Liver (tissue), 9 donors: Measurements from ENCODE around the gene DPF3. TPM values are rescaled to one million over a fixed set of nuclear protein-coding genes. Genes with fewer than 3 reads are reported as not detected.

Experiments
- DNase-seq: peaks from one replicate; pipeline ENCODE4 v3.0.0-alpha.2; 2017; ENCODE audit warnings: low spot score
- H3K27ac ChIP-seq, 2 donors: one replicate each; pipeline ENCODE4 v1.7.0; 2013; ENCODE audit warnings: inconsistent platforms in 2 of 2, low read length in 2 of 2, control low read depth in 1 of 2, low read depth in 1 of 2, mild to moderate bottlenecking in 1 of 2
- H3K27me3 ChIP-seq, 4 donors: one replicate each; pipeline versions ENCODE4 v1.6.1 to v1.7.0; 2013; ENCODE audit warnings: low read length in 3 of 4, inconsistent platforms in 1 of 4, mild to moderate bottlenecking in 1 of 4, moderate library complexity in 1 of 4; ENCODE audit not compliant: control insufficient read depth in 4 of 4, insufficient read depth in 4 of 4
- H3K36me3 ChIP-seq, 4 donors: one replicate each; pipeline versions ENCODE4 v1.6.1 to v1.7.0; 2013; ENCODE audit warnings: low read length in 3 of 4, mild to moderate bottlenecking in 3 of 4, low read depth in 1 of 4, moderate library complexity in 1 of 4; ENCODE audit not compliant: control insufficient read depth in 4 of 4, insufficient read depth in 3 of 4
- H3K4me1 ChIP-seq, 4 donors: one replicate each; pipeline versions ENCODE4 v1.6.1 to v1.7.0; 2013; ENCODE audit warnings: low read length in 3 of 4, mild to moderate bottlenecking in 3 of 4, moderate library complexity in 1 of 4; ENCODE audit not compliant: control insufficient read depth in 4 of 4, insufficient read depth in 4 of 4
- H3K4me3 ChIP-seq, 3 donors: one replicate each; pipeline versions ENCODE4 v1.6.1 to v1.7.0; 2013; ENCODE audit warnings: low read length in 3 of 3, control low read depth in 1 of 3, low read depth in 1 of 3, mild to moderate bottlenecking in 1 of 3
- H3K9ac ChIP-seq, 2 donors: one replicate each; pipeline ENCODE4 v1.7.0; 2013; ENCODE audit warnings: low read length in 2 of 2, mild to moderate bottlenecking in 2 of 2, moderate library complexity in 2 of 2, control low read depth in 1 of 2, low read depth in 1 of 2
- H3K9me3 ChIP-seq, 4 donors: one replicate each; pipeline versions ENCODE4 v1.6.1 to v1.7.0; 2013; ENCODE audit warnings: low read length in 3 of 4; ENCODE audit not compliant: control insufficient read depth in 4 of 4
- ATF3 ChIP-seq: IDR thresholded peaks from 2 replicates; pipeline ENCODE4 v1.6.1; 2016; ENCODE audit warnings: antibody characterized with exemption
- CTCF ChIP-seq: fragments of 150-350 bp; IDR thresholded peaks from 2 replicates; pipeline ENCODE4 v1.5.1; 2017; ENCODE audit warnings: improper control_type of control experiment, low read depth, low read length; ENCODE audit not compliant: missing input control
- EGR1 ChIP-seq, 2 donors: IDR thresholded peaks; 2 replicates each; pipeline ENCODE4 v1.6.1; 2016 to 2018; ENCODE audit warnings: antibody characterized with exemption in 2 of 2, low read depth in 2 of 2
- FOXA1 ChIP-seq: IDR thresholded peaks from 2 replicates; pipeline ENCODE4 v1.6.1; 2016; ENCODE audit warnings: antibody characterized with exemption
- FOXA2 ChIP-seq: IDR thresholded peaks from 2 replicates; pipeline ENCODE4 v1.6.1; 2016; ENCODE audit warnings: antibody characterized with exemption
- GABPA ChIP-seq, 2 donors: IDR thresholded peaks in 1 of 2; conservative IDR thresholded peaks in 1 of 2; 2 replicates each; pipeline ENCODE4 v1.6.1; 2016; ENCODE audit warnings: antibody characterized with exemption in 2 of 2, mild to moderate bottlenecking in 1 of 2, moderate library complexity in 1 of 2
- HNF4A ChIP-seq, 2 donors: conservative IDR thresholded peaks; 2 replicates each; pipeline ENCODE4 v1.6.1; 2016; ENCODE audit warnings: antibody characterized with exemption in 2 of 2, mild to moderate bottlenecking in 2 of 2
- JUND ChIP-seq, 2 donors: IDR thresholded peaks; 2 replicates each; pipeline ENCODE4 v1.6.1; 2016; ENCODE audit warnings: antibody characterized with exemption in 2 of 2
- MAX ChIP-seq: IDR thresholded peaks from 2 replicates; pipeline ENCODE4 v1.6.1; 2016; ENCODE audit warnings: antibody characterized with exemption
- NR2F2 ChIP-seq: IDR thresholded peaks from 2 replicates; pipeline ENCODE4 v1.6.1; 2016; ENCODE audit warnings: antibody characterized with exemption
- RAD21 ChIP-seq, 2 donors: IDR thresholded peaks; 2 replicates each; pipeline ENCODE4 v1.6.1; 2016; ENCODE audit warnings: antibody characterized with exemption in 2 of 2, mild to moderate bottlenecking in 2 of 2
- REST ChIP-seq: IDR thresholded peaks from 2 replicates; pipeline ENCODE4 v1.6.1; 2016; ENCODE audit warnings: antibody characterized with exemption, mild to moderate bottlenecking
- RXRA ChIP-seq, 2 donors: IDR thresholded peaks; 2 replicates each; pipeline ENCODE4 v1.6.1; 2017 to 2018; ENCODE audit warnings: antibody characterized with exemption in 2 of 2, mild to moderate bottlenecking in 1 of 2
- SP1 ChIP-seq: IDR thresholded peaks from 2 replicates; pipeline ENCODE4 v1.6.1; 2018; ENCODE audit warnings: antibody characterized with exemption, mild to moderate bottlenecking
- TAF1 ChIP-seq: conservative IDR thresholded peaks from 2 replicates; pipeline ENCODE4 v1.6.1; 2016; ENCODE audit warnings: antibody characterized with exemption, mild to moderate bottlenecking
- ZBTB33 ChIP-seq: IDR thresholded peaks from 2 replicates; pipeline ENCODE4 v1.6.1; 2016; ENCODE audit warnings: antibody characterized with exemption
- WGBS: extraction: QIAGEN DNeasy Blood & Tissue Kit; methylation state at CpG from one replicate; pipeline ENCODE4 v1.1.7; 2013; 5-methylcytosine and 5-hydroxymethylcytosine counted together
- polyA plus RNA-seq, 2 donors: library from polyadenylated mRNA; stranded (reverse) in 1 of 2; unstranded in 1 of 2; fragments of 200-250 nt in 1 of 2; fragments of >200 nt in 1 of 2; fragmentation: Nextera tagmentation in 1 of 2; extraction: Ambion mirVana in 1 of 2; gene quantifications; one replicate each; pipeline versions ENCODE4 v1.2.1 to v1.2.3, GENCODE V29; 2013 to 2015
- total RNA-seq, 2 donors: library from RNA; depleted of rRNA; stranded (reverse); fragments of >200 nt; gene quantifications; one replicate each; pipeline ENCODE4 v1.2.3, GENCODE V29; 2014
- donor health status: healthy.
- donor health status: healthy.
- donor health status: healthy.
- donor health status: healthy.
- donor health status: healthy.

The DPF3 gene
- total and polyA plus RNA-seq, 4 donors: 1.1 to 23.2 (median 2.5) TPM

- no peak for TF ChIP-seq ZBTB33
- TF ChIP-seq HNF4A (conservative IDR thresholded peaks at IDR 0.05): no peak
- TF ChIP-seq RXRA (IDR thresholded peaks at IDR 0.05): no peak
- no peak for TF ChIP-seq EGR1 (IDR thresholded peaks at IDR 0.05; ENCODE audit: low read depth in 2 of 2)
- TF ChIP-seq ATF3: no peak
- no peak for TF ChIP-seq TAF1
- TF ChIP-seq RAD21 (IDR thresholded peaks at IDR 0.05): no peak
- no peak for TF ChIP-seq NR2F2
- no peak for TF ChIP-seq MAX
- no peak for TF ChIP-seq JUND (IDR thresholded peaks at IDR 0.05)
These were observed 4.5 kb upstream of the DPF3 start (continued) for GRCh38 chr14:72898448-72898847.

- no peaks in the 10 kb centered on the region for H3K9me3 ChIP-seq
- peak overlapping the region; percentile 65 to 96 (median 83) for H3K4me3 ChIP-seq
- 3% methylated on average over 25 of the region's 25 CpGs for WGBS
- peak; percentile 49 for DNase-seq
- TF ChIP-seq RXRA (IDR thresholded peaks at IDR 0.05) (peak in 1 of 2 donors; percentile 33), TAF1 (peak; percentile 2), HNF4A (conservative IDR thresholded peaks at IDR 0.05) (peak; percentile 13 to 28), FOXA2 (no peak), NR2F2 (no peak), REST (peak; percentile 28), JUND (IDR thresholded peaks at IDR 0.05) (peak in 1 of 2 donors; percentile 8)
- peaks cover 3 to 28% (median 15%) of the 10 kb centered on the region in 4 donors for H3K4me1 ChIP-seq
- no peaks in the 10 kb centered on the region for H3K36me3 ChIP-seq
- peak overlapping the region; percentile 65 to 80 for H3K27ac ChIP-seq
- H3K27me3 ChIP-seq: no peaks in the 10 kb centered on the region
- peak overlapping the region; percentile 68 to 81 for H3K9ac ChIP-seq
These were observed 900 bp upstream of the DPF3 start for GRCh38 chr14:72894623-72895378.

GRCh38 chr14:72894323-72894622, 372 bp upstream of the DPF3 start:
- under 1% methylated on average over 11 of the region's 11 CpGs for WGBS
- H3K27ac ChIP-seq: peak overlapping the region; percentile 65 to 80
- no peak for DNase-seq
- peak overlapping the region; percentile 68 to 81 for H3K9ac ChIP-seq
- H3K4me3 ChIP-seq: peak overlapping the region; percentile 65 to 96 (median 83)
- H3K9me3 ChIP-seq: no peaks in the 10 kb centered on the region
- no peaks in the 10 kb centered on the region for H3K27me3 ChIP-seq
- no peaks in the 10 kb centered on the region for H3K36me3 ChIP-seq
- H3K4me1 ChIP-seq: peaks cover 3 to 28% (median 15%) of the 10 kb centered on the region in 4 donors
- TF ChIP-seq RAD21 (IDR thresholded peaks at IDR 0.05): no peak
- TF ChIP-seq REST: no peak
- TF ChIP-seq SP1: no peak
- TF ChIP-seq ATF3: no peak
- no peak for TF ChIP-seq TAF1
- TF ChIP-seq FOXA1: no peak
- no peak for TF ChIP-seq EGR1 (IDR thresholded peaks at IDR 0.05; ENCODE audit: low read depth in 2 of 2)
- TF ChIP-seq FOXA2: no peak
- TF ChIP-seq NR2F2: no peak
- no peak for TF ChIP-seq GABPA (IDR thresholded peaks at IDR 0.05 in 1 of 2, conservative IDR thresholded peaks at IDR 0.05 in 1 of 2)
- no peak for TF ChIP-seq JUND (IDR thresholded peaks at IDR 0.05)
- no peak for TF ChIP-seq CTCF
